ENCODE data around the gene GAS7.

Gene GAS7

GRCh38 chr17:10041916-10042588 is 156.4 kb downstream of the GAS7 start:
- no peaks in the 10 kb centered on the region for H3K9me3 ChIP-seq (ENCODE audit: low read length)
- H3K4me3 ChIP-seq (ENCODE audit: low read depth, low read length, poor library complexity, severe bottlenecking) = no peak overlapping the region
- no peaks in the 10 kb centered on the region for H3K9me2 ChIP-seq (ENCODE audit: low read depth, low read length)
- no peak overlapping the region for H2AFZ ChIP-seq (ENCODE audit: low read length)
- H3K27ac ChIP-seq (ENCODE audit: low read depth, low read length, poor library complexity, severe bottlenecking) = no peak overlapping the region
- no peak overlapping the region for H3K9ac ChIP-seq (ENCODE audit: low read length)
- H3F3A ChIP-seq (ENCODE audit: insufficient read depth, low read length) = no peaks in the 10 kb centered on the region
- no peaks in the 10 kb centered on the region for H3K36me3 ChIP-seq (ENCODE audit: insufficient read depth, low read length)
- no peaks in the 10 kb centered on the region for H4K20me1 ChIP-seq (ENCODE audit: insufficient read depth, low read length)
- no peaks in the 10 kb centered on the region for H3K79me2 ChIP-seq (ENCODE audit: insufficient read depth, low read length)
- H3K4me1 ChIP-seq (ENCODE audit: insufficient read depth, low read length, severe bottlenecking) = no peaks in the 10 kb centered on the region
- no peak overlapping the region for H3K4me2 ChIP-seq (ENCODE audit: low read length)
- H3K27me3 ChIP-seq (ENCODE audit: insufficient read depth, low read length) = no peaks in the 10 kb centered on the region
- TF ChIP-seq CTCF (IDR thresholded peaks at IDR 0.05; ENCODE audit: low read length) (no peak), EZH2 (IDR thresholded peaks at IDR 0.05; ENCODE audit: borderline replicate concordance, low read length) (no peak)

GRCh38 chr17:10041287-10041612 is 157.2 kb downstream of the GAS7 start:
- Histone ChIP-seq H3K27ac (ENCODE audit: low read depth, low read length, poor library complexity, severe bottlenecking) (no peak overlapping the region), H3K4me2 (ENCODE audit: low read length) (no peak overlapping the region)

GRCh38 chr17:10036511-10037061 is 161.8 kb downstream of the GAS7 start:
- no peak overlapping the region for H3K4me3 ChIP-seq (ENCODE audit: low read depth, low read length, poor library complexity, severe bottlenecking)
- no peak overlapping the region for H3K9ac ChIP-seq (ENCODE audit: low read length)

More at GRCh38 chr17:10041287-10041612, 157.2 kb downstream of the GAS7 start:
- Histone ChIP-seq H3K79me2 (ENCODE audit: insufficient read depth, low read length) (no peaks in the 10 kb centered on the region), H3K9me3 (ENCODE audit: low read length) (no peaks in the 10 kb centered on the region), H3K4me3 (ENCODE audit: low read depth, low read length, poor library complexity, severe bottlenecking) (no peak overlapping the region), H3K4me1 (ENCODE audit: insufficient read depth, low read length, severe bottlenecking) (no peaks in the 10 kb centered on the region), H3K36me3 (ENCODE audit: insufficient read depth, low read length) (no peaks in the 10 kb centered on the region), H3K27me3 (ENCODE audit: insufficient read depth, low read length) (no peaks in the 10 kb centered on the region), H4K20me1 (ENCODE audit: insufficient read depth, low read length) (no peaks in the 10 kb centered on the region), H3K9ac (ENCODE audit: low read length) (no peak overlapping the region), H3K9me2 (ENCODE audit: low read depth, low read length) (no peaks in the 10 kb centered on the region), H3F3A (ENCODE audit: insufficient read depth, low read length) (no peaks in the 10 kb centered on the region), H2AFZ (ENCODE audit: low read length) (no peak overlapping the region)
- TF ChIP-seq CTCF (IDR thresholded peaks at IDR 0.05; ENCODE audit: low read length) = no peak
- no peak for TF ChIP-seq EZH2 (IDR thresholded peaks at IDR 0.05; ENCODE audit: borderline replicate concordance, low read length)

More at GRCh38 chr17:10036511-10037061, 161.8 kb downstream of the GAS7 start:
- Histone ChIP-seq H3F3A (ENCODE audit: insufficient read depth, low read length) (no peaks in the 10 kb centered on the region), H3K36me3 (ENCODE audit: insufficient read depth, low read length) (no peaks in the 10 kb centered on the region), H2AFZ (ENCODE audit: low read length) (no peak overlapping the region), H3K4me2 (ENCODE audit: low read length) (no peak overlapping the region), H3K9me2 (ENCODE audit: low read depth, low read length) (no peaks in the 10 kb centered on the region), H3K9me3 (ENCODE audit: low read length) (no peaks in the 10 kb centered on the region), H3K27ac (ENCODE audit: low read depth, low read length, poor library complexity, severe bottlenecking) (no peak overlapping the region), H3K79me2 (ENCODE audit: insufficient read depth, low read length) (no peaks in the 10 kb centered on the region), H3K27me3 (ENCODE audit: insufficient read depth, low read length) (no peaks in the 10 kb centered on the region; the same call in 1 of the 2 replicates), H3K4me1 (ENCODE audit: insufficient read depth, low read length, severe bottlenecking) (no peaks in the 10 kb centered on the region), H4K20me1 (ENCODE audit: insufficient read depth, low read length) (no peaks in the 10 kb centered on the region)
- TF ChIP-seq EZH2 (IDR thresholded peaks at IDR 0.05; ENCODE audit: borderline replicate concordance, low read length) (no peak), CTCF (IDR thresholded peaks at IDR 0.05; ENCODE audit: low read length) (no peak)
